Activated CD8-positive, alpha-beta T cell treated with anti-CD3 and anti-CD28 coated beads, Interleukin-2, amount 10 ng/mL, durations not matched to agents 7 days and 5 days (primary cell): Measurements from ENCODE around the gene MIF. TPM values are rescaled to one million over a fixed set of nuclear protein-coding genes. Genes with fewer than 3 reads are reported as not detected.
"Not testable (repeated sequence)": the region's sequence is repeated elsewhere in the genome, so short reads cannot be mapped to it uniquely, and the experiment has no call there.

ENCODE experiments used
- ATAC-seq: fragments of 150-1000 bp; cut with Tn5 transposase; one replicate; pipeline ENCODE4 v1.10.0; 2021; ENCODE audit warnings: moderate library complexity
- CTCF ChIA-PET: fragments of 350-600 bp; sonication (Branson Sonifier 250); formaldehyde crosslinking; loops from one replicate; lab custom pipeline; 2021; ENCODE audit warnings: antibody characterized with exemption; lab: Charles Lee
- POLR2A ChIA-PET: fragments of 350-600 bp; sonication (Branson Sonifier 250); formaldehyde crosslinking; loops from one replicate; lab custom pipeline; 2021; ENCODE audit warnings: antibody characterized with exemption; lab: Charles Lee
- DNase-seq: peaks from one replicate; pipeline ENCODE4 v3.0.0-alpha.2; 2020
- H3K27ac Mint-ChIP-seq: one replicate; pipeline ENCODE4 v1.8.0; 2021; ENCODE audit warnings: mild to moderate bottlenecking, mixed read lengths
- H3K27me3 Mint-ChIP-seq: one replicate; pipeline ENCODE4 v1.8.0; 2021; ENCODE audit warnings: low read depth, mixed read lengths
- H3K36me3 Mint-ChIP-seq: one replicate; pipeline ENCODE4 v1.8.0; 2021; ENCODE audit warnings: low read depth, mixed read lengths
- H3K4me1 Mint-ChIP-seq: one replicate; pipeline ENCODE4 v1.8.0; 2021; ENCODE audit warnings: low read depth, mixed read lengths
- H3K4me3 Mint-ChIP-seq: one replicate; pipeline ENCODE4 v1.8.0; 2021; ENCODE audit warnings: mild to moderate bottlenecking, mixed read lengths
- H3K9me3 Mint-ChIP-seq: one replicate; pipeline ENCODE4 v1.8.0; 2022; ENCODE audit warnings: mixed read lengths; ENCODE audit not compliant: insufficient read depth
- total RNA-seq, 2 experiments: library from RNA; stranded (reverse); gene quantifications; one replicate each; pipeline ENCODE4 v1.2.3, GENCODE V29; 2021

MIF gene
- total RNA-seq, 2 experiments from 2014 or later, result 1,002 to 1,009 TPM

- H3K27ac Mint-ChIP-seq, result peak overlapping the region; percentile 99
Observed at GRCh38 chr22:23913661-23914353, 19.6 kb downstream of the MIF start.

GRCh38 chr22:23915290-23915689 is 21.1 kb downstream of the MIF start:
- no peaks in the 10 kb centered on the region for H3K27me3 Mint-ChIP-seq
- no peaks in the 10 kb centered on the region for H3K9me3 Mint-ChIP-seq
- H3K36me3 Mint-ChIP-seq, result peaks cover 34% of the 10 kb centered on the region
- CTCF ChIA-PET, result no interaction called here
- POLR2A ChIA-PET, result no interaction called here
- no peak for ATAC-seq
- peak overlapping the region; percentile 10 for H3K27ac Mint-ChIP-seq
- no peak for DNase-seq
- peaks cover 39% of the 10 kb centered on the region for H3K4me1 Mint-ChIP-seq
- no peak overlapping the region for H3K4me3 Mint-ChIP-seq

More at GRCh38 chr22:23913661-23914353, 19.6 kb downstream of the MIF start:
- Mint-ChIP-seq H3K36me3 (peaks cover 32% of the 10 kb centered on the region), H3K4me1 (peaks cover 39% of the 10 kb centered on the region), H3K27me3 (no peaks in the 10 kb centered on the region), H3K9me3 (no peaks in the 10 kb centered on the region), H3K4me3 (peak overlapping the region; percentile 97)
- ATAC-seq, result peak; percentile 100
- ChIA-PET CTCF (interaction anchor here (0.8 to 2.4 kb wide), 7 partner anchors 12 to 329 kb away, joined by 3 to 33 read pairs (median 4); partner anchors contain the start of genes MIF and SLC2A11), POLR2A (interaction anchor here (0.6 to 3.8 kb wide), 10 partner anchors 9 to 982 kb away, joined by 3 to 39 read pairs (median 4); partner anchors contain the start of genes MIF and SLC2A11)
- DNase-seq, result peak; percentile 100

DNA sequence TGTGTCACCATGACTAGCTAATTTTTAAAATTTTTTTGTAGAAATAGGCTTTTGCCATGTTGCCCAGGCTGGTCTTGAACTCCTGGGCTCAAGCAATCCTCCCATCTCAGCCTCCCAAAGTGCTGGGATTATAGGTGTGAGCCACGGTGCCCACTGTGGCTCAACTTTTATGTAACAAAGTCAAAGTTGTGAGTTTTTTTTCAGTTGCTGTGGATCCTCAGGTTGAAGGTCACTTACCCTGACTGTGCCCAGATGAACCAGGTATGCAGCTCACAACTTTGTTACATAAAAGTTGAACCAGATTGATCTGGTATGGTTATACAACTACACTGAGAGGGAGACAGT is 26.1 kb downstream of the MIF start:
- Mint-ChIP-seq H3K36me3 (peaks cover 56% of the 10 kb centered on the region), H3K4me1 (peaks cover 27% of the 10 kb centered on the region)
- CTCF ChIA-PET, result interaction anchor here (0.8 to 3.0 kb wide), 3 partner anchors 9 to 26 kb away, joined by 3 to 13 read pairs (median 3); partner anchors contain the start of gene MIF
- not testable (repeated sequence) for ATAC-seq, H3K27me3 Mint-ChIP-seq, H3K4me3 Mint-ChIP-seq, H3K27ac Mint-ChIP-seq, H3K9me3 Mint-ChIP-seq
- POLR2A ChIA-PET, result interaction anchor here (1.1 kb wide), 1 partner anchor 8 kb away, joined by 3 read pairs; no protein-coding TSS in a partner anchor
- DNase-seq, result peak; percentile 4

GRCh38 chr22:23921586-23922201 is 27.5 kb downstream of the MIF start:
- DNase-seq, result peak; percentile 9
- not testable (repeated sequence) for H3K27me3 Mint-ChIP-seq, H3K27ac Mint-ChIP-seq, H3K4me3 Mint-ChIP-seq, ATAC-seq
- Mint-ChIP-seq H3K9me3 (peaks cover 13% of the 10 kb centered on the region), H3K36me3 (peaks cover 63% of the 10 kb centered on the region), H3K4me1 (peaks cover 27% of the 10 kb centered on the region)
- ChIA-PET CTCF (interaction anchor here (3.0 kb wide), 1 partner anchor 28 kb away, joined by 13 read pairs; the partner anchor contains the start of gene MIF), POLR2A (interaction anchor here (1.1 kb wide), 1 partner anchor 10 kb away, joined by 3 read pairs; no protein-coding TSS in a partner anchor)

GRCh38 chr22:23922921-23923320 is 28.7 kb downstream of the MIF start:
- ChIA-PET POLR2A (interaction anchor here (1.1 kb wide), 1 partner anchor 10 kb away, joined by 3 read pairs; no protein-coding TSS in a partner anchor), CTCF (no interaction called here)
- Mint-ChIP-seq H3K4me1 (peaks cover 27% of the 10 kb centered on the region), H3K27ac (peak overlapping the region; percentile 35), H3K4me3 (no peak overlapping the region), H3K9me3 (peaks cover 13% of the 10 kb centered on the region), H3K36me3 (peaks cover 70% of the 10 kb centered on the region), H3K27me3 (no peaks in the 10 kb centered on the region)
- peak; percentile 77 for ATAC-seq
- DNase-seq, result peak; percentile 26

GRCh38 chr22:23925020-23925606 is 30.9 kb downstream of the MIF start:
- H3K36me3 Mint-ChIP-seq, result peaks cover 83% of the 10 kb centered on the region
- peaks cover 13% of the 10 kb centered on the region for H3K9me3 Mint-ChIP-seq
- ATAC-seq, result no peak
- H3K27ac Mint-ChIP-seq, result no peak overlapping the region
- CTCF ChIA-PET, result no interaction called here
- no peak overlapping the region for H3K4me3 Mint-ChIP-seq
- no peaks in the 10 kb centered on the region for H3K27me3 Mint-ChIP-seq
- peaks cover 27% of the 10 kb centered on the region for H3K4me1 Mint-ChIP-seq
- peak; percentile 16 for DNase-seq
- POLR2A ChIA-PET, result interaction anchor here (2.5 kb wide), 1 partner anchor 12 kb away, joined by 10 read pairs; no protein-coding TSS in a partner anchor

DNA sequence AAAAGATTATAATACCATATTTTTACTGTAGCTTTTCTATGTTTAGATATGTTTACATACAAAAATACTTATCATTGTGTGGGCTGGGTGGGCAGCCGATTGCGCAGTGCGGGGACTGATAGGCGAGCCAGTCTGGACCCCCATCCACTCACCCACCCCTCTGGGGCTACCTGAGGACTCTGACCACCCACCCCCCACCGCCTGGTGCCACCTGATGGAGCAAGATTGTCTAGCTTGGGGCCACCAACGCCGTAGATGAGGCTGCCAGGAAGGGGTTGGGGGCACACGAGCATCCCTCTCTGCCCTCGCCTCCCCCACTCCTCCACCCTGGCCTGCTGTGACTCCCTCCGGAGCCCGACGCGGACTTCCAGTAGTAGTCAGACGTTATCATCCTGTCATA is 32.4 kb downstream of the MIF start:
- ChIA-PET CTCF (no interaction called here), POLR2A (interaction anchor here (2.5 kb wide), 1 partner anchor 13 kb away, joined by 10 read pairs; no protein-coding TSS in a partner anchor)
- ATAC-seq (no peak), DNase-seq (no peak)
- Mint-ChIP-seq H3K27me3 (no peaks in the 10 kb centered on the region), H3K4me3 (no peak overlapping the region), H3K9me3 (peaks cover 13% of the 10 kb centered on the region), H3K4me1 (peaks cover 27% of the 10 kb centered on the region), H3K27ac (no peak overlapping the region), H3K36me3 (peaks cover 81% of the 10 kb centered on the region)

DNA sequence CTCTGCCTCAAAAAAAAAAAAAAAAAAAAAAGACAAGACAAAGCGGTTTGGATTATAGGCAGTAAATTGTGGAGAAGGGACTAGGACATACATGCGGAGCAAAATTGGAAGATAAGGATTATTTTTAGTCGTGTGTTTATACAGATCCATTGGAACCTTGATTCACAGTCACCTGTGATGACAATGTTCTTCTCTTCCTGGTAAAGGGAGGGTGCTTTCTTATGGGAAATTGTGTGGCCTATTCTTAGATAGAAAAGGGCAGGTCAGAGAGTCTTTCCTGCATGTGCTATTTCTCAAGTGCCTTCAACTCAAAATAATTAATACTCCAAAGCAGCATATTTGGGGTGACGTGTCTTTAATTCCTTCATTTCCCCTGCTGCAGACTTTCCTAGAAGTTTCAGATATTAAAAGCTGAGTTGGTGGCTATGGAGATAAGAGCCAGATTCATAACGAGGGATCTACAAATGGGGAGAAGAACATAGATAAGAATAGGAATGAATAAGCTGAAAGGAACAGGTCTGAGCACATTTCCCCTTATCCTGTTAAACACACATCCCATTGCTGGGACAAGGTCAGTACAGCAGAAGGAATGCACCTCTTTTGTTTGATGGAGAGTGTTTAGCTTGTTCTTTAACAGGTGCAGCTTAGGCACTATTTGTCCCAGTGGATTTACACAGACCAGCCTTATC is 44.3 kb downstream of the MIF start:
- H3K4me1 Mint-ChIP-seq, result no peaks in the 10 kb centered on the region
- no peak overlapping the region for H3K4me3 Mint-ChIP-seq
- ChIA-PET CTCF (no interaction called here), POLR2A (no interaction called here)
- no peaks in the 10 kb centered on the region for H3K9me3 Mint-ChIP-seq
- no peak for DNase-seq
- H3K27me3 Mint-ChIP-seq, result no peaks in the 10 kb centered on the region
- no peaks in the 10 kb centered on the region for H3K36me3 Mint-ChIP-seq
- no peak for ATAC-seq
- no peak overlapping the region for H3K27ac Mint-ChIP-seq

- CTCF ChIA-PET, result no interaction called here
- H3K27me3 Mint-ChIP-seq, result no peaks in the 10 kb centered on the region
- no peak overlapping the region for H3K4me3 Mint-ChIP-seq
- H3K4me1 Mint-ChIP-seq, result no peaks in the 10 kb centered on the region
- no peaks in the 10 kb centered on the region for H3K9me3 Mint-ChIP-seq
- no peak overlapping the region for H3K27ac Mint-ChIP-seq
- no peak for ATAC-seq
- no peak for DNase-seq
- H3K36me3 Mint-ChIP-seq, result no peaks in the 10 kb centered on the region
- POLR2A ChIA-PET, result no interaction called here
Observed at GRCh38 chr22:23939017-23939357, 44.8 kb downstream of the MIF start.

DNA sequence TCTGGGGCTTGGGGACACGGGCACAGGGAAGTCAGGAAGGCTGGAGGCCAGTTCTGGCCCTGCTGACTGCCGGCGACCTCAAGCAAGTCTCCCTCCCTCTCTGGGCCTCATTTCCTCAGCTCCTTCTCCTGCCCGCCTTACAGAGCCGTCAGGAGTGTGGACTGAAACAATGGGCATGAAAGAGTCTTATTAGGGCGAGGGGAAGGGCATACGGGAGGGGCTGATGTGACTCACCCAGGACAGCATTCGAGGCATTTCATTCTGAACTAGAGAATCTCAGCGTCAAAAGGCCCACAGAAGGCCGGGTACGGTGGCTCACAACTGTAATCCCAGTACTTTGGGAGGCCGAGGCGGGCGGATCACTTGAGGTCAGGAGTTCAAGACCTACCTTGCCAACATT is 46.0 kb downstream of the MIF start:
- DNase-seq, ATAC-seq, H3K36me3 Mint-ChIP-seq, H3K27me3 Mint-ChIP-seq, H3K27ac Mint-ChIP-seq, CTCF ChIA-PET, H3K4me3 Mint-ChIP-seq, POLR2A ChIA-PET, H3K9me3 Mint-ChIP-seq, H3K4me1 Mint-ChIP-seq: not testable (repeated sequence)
